PC-3 (cell line): ENCODE data around the gene BPIFB3. TPM values are rescaled to one million over a fixed set of nuclear protein-coding genes. Genes with fewer than 3 reads are reported as not detected.

Source experiments
- ATAC-seq: fragments of 200-7000 bp; cut with Tn5 transposase; 2 replicates; pipeline ENCODE4 v1.9.1; 2020; ENCODE audit warnings: mild to moderate bottlenecking, moderate library complexity
- BruUV-seq: library from RNA; stranded (reverse); fragments of 400-500 nt; replicated peaks from 2 replicates; lab custom pipeline; 2021; lab: Mats Ljungman, UMichigan
- CTCF ChIA-PET: fragments of 300-600 bp; sonication (Branson Sonifier 250); formaldehyde crosslinking; loops from one replicate; lab custom pipeline; 2022; ENCODE audit warnings: antibody characterized with exemption; lab: Charles Lee
- POLR2A ChIA-PET: fragments of 300-600 bp; sonication (Branson Sonifier 250); formaldehyde crosslinking; loops from one replicate; lab custom pipeline; 2022; ENCODE audit warnings: antibody characterized with exemption; ENCODE audit not compliant: unreplicated experiment; lab: Charles Lee
- DNase-seq: peaks from one replicate; pipeline ENCODE4 v3.0.0-alpha.2; 2015
- H2AFZ ChIP-seq: fragments of 300-600 bp; sonication (generic); 2 replicates; pipeline ENCODE4 v1.6.0; 2016; ENCODE audit warnings: antibody characterized with exemption, low read length
- H3F3A ChIP-seq: fragments of 300-600 bp; sonication (generic); one replicate; pipeline ENCODE4 v1.6.0; 2017; ENCODE audit warnings: antibody characterized with exemption, low read length, control low read depth, mild to moderate bottlenecking; ENCODE audit not compliant: unreplicated experiment
- H3K27ac ChIP-seq: fragments of 300-600 bp; sonication (generic); 2 replicates; pipeline ENCODE4 v1.5.1; 2016; ENCODE audit warnings: mild to moderate bottlenecking, low read length
- H3K27me3 ChIP-seq: fragments of 300-600 bp; sonication (generic); 2 replicates; pipeline ENCODE4 v1.6.1; 2016; ENCODE audit warnings: low read length, mixed read lengths
- H3K36me3 ChIP-seq: fragments of 300-600 bp; sonication (generic); 2 replicates; pipeline ENCODE4 v1.6.1; 2016; ENCODE audit warnings: low read depth, mixed run types, low read length, mixed read lengths
- H3K4me1 ChIP-seq: fragments of 300-600 bp; sonication (generic); 2 replicates; pipeline ENCODE4 v1.5.1; 2016; ENCODE audit warnings: low read length; ENCODE audit not compliant: insufficient read depth
- H3K4me2 ChIP-seq: fragments of 300-600 bp; sonication (generic); 2 replicates; pipeline ENCODE4 v1.6.0; 2016; ENCODE audit warnings: low read length
- H3K4me3 ChIP-seq: fragments of 300-600 bp; sonication (generic); 2 replicates; pipeline ENCODE4 v1.5.1; 2016; ENCODE audit warnings: mild to moderate bottlenecking, low read length, mixed read lengths
- H3K79me2 ChIP-seq: fragments of 300-600 bp; sonication (generic); 2 replicates; pipeline ENCODE4 v1.6.1; 2017; ENCODE audit warnings: low read length, mixed read lengths
- H3K9ac ChIP-seq: fragments of 300-600 bp; sonication (generic); 2 replicates; pipeline ENCODE4 v1.6.0; 2016; ENCODE audit warnings: mild to moderate bottlenecking, low read length
- H3K9me2 ChIP-seq: fragments of 300-600 bp; sonication (generic); replicated peaks from 2 replicates; pipeline ENCODE4 v1.6.1; 2016; ENCODE audit warnings: mixed run types, low read length, mixed read lengths
- H3K9me3 ChIP-seq: fragments of 300-600 bp; sonication (generic); 2 replicates; pipeline ENCODE4 v1.6.1; 2016; ENCODE audit warnings: low read length, mixed read lengths
- H4K20me1 ChIP-seq: fragments of 300-600 bp; sonication (generic); 2 replicates; pipeline ENCODE4 v1.6.1; 2016; ENCODE audit warnings: low read length, mixed read lengths
- EZH2 ChIP-seq: fragments of 300-600 bp; sonication (generic); IDR thresholded peaks from one replicate; pipeline ENCODE4 v1.6.1; 2017; ENCODE audit warnings: antibody characterized with exemption, mild to moderate bottlenecking, low read length; ENCODE audit not compliant: unreplicated experiment
- EZH2phosphoT487 ChIP-seq: fragments of 300-600 bp; sonication (generic); IDR thresholded peaks from 2 replicates; pipeline ENCODE4 v1.6.1; 2018; ENCODE audit warnings: mild to moderate bottlenecking, antibody characterized with exemption, low read length, borderline replicate concordance
- intact Hi-C: fragments of 100-400 bp; cut with micrococcal nuclease; formaldehyde crosslinking; loops from 2 replicates; pipeline ENCODE4 v1.9.0; 2023
- total RNA-seq: library from RNA; depleted of rRNA; stranded (reverse); fragments of >200 nt; gene quantifications from 2 replicates; pipeline ENCODE4 v1.2.3, GENCODE V29; 2014
- TF ChIP-seq, protein P1 (sequence below): fragments of 300-600 bp; sonication (generic); conservative IDR thresholded peaks from 2 replicates; pipeline ENCODE4 v1.5.1; 2017; ENCODE audit warnings: antibody characterized with exemption, low read depth, mild to moderate bottlenecking, low read length

The BPIFB3 gene
- total RNA-seq, 1 experiment from 2014 or later, result not detected

DNA sequence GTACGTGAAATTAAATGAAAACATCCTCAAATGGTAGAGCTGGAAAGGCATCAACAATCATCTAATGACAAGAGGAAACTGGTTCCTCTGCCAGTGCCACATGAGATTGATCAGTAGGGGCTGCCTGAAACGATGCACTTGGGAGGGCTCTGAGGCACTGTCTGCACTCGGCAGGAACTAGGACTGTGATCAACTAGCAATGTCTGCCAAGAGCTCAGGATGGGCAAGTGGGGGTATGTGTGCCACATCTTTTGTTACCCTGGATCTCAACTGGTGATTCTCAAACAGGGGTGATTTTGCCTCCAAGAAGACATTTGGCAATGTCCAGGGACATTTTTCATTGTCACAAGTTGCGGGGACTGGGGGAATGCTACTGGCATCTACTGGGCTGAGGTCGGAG is 20.3 kb upstream of the BPIFB3 start:
- Histone ChIP-seq H4K20me1 (no peaks in the 10 kb centered on the region), H3K9ac (no peak overlapping the region), H3F3A (no peaks in the 10 kb centered on the region), H3K27ac (no peak overlapping the region), H2AFZ (no peak overlapping the region), H3K27me3 (peaks cover 42% of the 10 kb centered on the region), H3K36me3 (no peaks in the 10 kb centered on the region), H3K79me2 (no peaks in the 10 kb centered on the region), H3K4me1 (no peaks in the 10 kb centered on the region), H3K4me3 (no peak overlapping the region), H3K9me3 (no peaks in the 10 kb centered on the region), H3K9me2 (no peaks in the 10 kb centered on the region), H3K4me2 (no peak overlapping the region)
- DNase-seq (no peak), ATAC-seq (no peak)
- ChIA-PET POLR2A (no interaction called here), CTCF (no interaction called here)
- BruUV-seq, result no TSS peak
- intact Hi-C loops, result no loop called here
- TF ChIP-seq, protein P1, sequence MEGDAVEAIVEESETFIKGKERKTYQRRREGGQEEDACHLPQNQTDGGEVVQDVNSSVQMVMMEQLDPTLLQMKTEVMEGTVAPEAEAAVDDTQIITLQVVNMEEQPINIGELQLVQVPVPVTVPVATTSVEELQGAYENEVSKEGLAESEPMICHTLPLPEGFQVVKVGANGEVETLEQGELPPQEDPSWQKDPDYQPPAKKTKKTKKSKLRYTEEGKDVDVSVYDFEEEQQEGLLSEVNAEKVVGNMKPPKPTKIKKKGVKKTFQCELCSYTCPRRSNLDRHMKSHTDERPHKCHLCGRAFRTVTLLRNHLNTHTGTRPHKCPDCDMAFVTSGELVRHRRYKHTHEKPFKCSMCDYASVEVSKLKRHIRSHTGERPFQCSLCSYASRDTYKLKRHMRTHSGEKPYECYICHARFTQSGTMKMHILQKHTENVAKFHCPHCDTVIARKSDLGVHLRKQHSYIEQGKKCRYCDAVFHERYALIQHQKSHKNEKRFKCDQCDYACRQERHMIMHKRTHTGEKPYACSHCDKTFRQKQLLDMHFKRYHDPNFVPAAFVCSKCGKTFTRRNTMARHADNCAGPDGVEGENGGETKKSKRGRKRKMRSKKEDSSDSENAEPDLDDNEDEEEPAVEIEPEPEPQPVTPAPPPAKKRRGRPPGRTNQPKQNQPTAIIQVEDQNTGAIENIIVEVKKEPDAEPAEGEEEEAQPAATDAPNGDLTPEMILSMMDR, result no peak
- no peak for TF ChIP-seq EZH2phosphoT487
- TF ChIP-seq EZH2, result no peak

DNA sequence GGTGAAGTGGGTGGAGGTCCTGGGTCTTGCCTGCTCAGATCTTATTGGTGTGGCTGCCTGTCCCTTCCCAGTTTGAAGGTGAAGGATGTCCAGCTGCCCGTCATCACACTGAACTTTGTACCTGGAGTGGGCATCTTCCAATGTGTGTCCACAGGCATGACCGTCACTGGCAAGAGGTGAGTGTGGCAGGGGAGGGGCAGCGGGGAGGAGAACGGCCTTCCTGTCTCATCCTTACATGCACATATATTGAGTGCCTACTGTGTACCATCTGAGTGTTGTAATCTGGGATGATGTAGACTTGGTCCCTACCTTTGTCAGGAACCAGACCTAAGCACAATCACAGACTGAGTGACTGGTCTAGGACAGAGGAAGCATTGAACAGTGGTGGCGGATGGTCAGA is 19.6 kb upstream of the BPIFB3 start:
- H3K79me2 ChIP-seq, result no peaks in the 10 kb centered on the region
- no peaks in the 10 kb centered on the region for H3F3A ChIP-seq
- H3K36me3 ChIP-seq, result no peaks in the 10 kb centered on the region
- no peak for DNase-seq
- no peak for ATAC-seq
- H3K9me2 ChIP-seq, result no peaks in the 10 kb centered on the region
- H3K9ac ChIP-seq, result no peak overlapping the region
- ChIA-PET CTCF (no interaction called here), POLR2A (no interaction called here)
- no peaks in the 10 kb centered on the region for H3K9me3 ChIP-seq
- H3K4me1 ChIP-seq, result no peaks in the 10 kb centered on the region
- H4K20me1 ChIP-seq, result no peaks in the 10 kb centered on the region
- TF ChIP-seq, protein P1, result no peak
- TF ChIP-seq EZH2phosphoT487 (no peak), EZH2 (no peak)
- peaks cover 39% of the 10 kb centered on the region for H3K27me3 ChIP-seq
- intact Hi-C loops, result no loop called here
- H3K27ac ChIP-seq, result no peak overlapping the region
- no peak overlapping the region for H2AFZ ChIP-seq
- H3K4me3 ChIP-seq, result no peak overlapping the region
- no TSS peak for BruUV-seq
- H3K4me2 ChIP-seq, result no peak overlapping the region

DNA sequence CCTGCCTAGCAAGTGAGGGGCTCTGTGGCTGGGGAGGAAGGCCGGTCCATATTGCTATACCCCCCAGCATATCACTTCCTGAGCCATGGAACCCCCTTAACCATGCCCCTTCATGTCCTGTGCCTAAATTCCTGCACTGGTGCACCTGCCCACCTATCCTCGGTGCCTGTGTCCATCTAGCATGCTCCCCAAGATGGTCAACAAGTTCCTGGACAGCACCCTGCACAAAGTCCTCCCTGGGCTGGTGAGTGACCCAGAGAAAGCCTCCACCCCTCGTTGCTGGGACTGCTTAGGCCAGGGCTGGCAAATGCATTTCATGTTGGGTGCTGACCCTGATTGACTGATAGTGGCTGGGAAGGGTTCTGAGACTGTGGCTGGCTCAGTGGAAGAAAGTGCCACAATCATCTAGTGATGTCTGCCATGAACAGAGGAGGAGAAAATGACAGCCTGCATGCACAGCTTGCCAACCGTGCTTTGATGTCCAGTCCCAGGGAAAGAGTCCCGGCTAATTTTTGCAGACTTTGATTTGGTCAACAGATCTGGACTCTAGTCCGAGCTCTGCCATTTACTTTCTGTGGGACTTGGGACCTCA is 18.7 kb upstream of the BPIFB3 start:
- no peaks in the 10 kb centered on the region for H3K36me3 ChIP-seq
- no peak overlapping the region for H2AFZ ChIP-seq
- H3K27me3 ChIP-seq, result peaks cover 33% of the 10 kb centered on the region
- no peaks in the 10 kb centered on the region for H4K20me1 ChIP-seq
- H3F3A ChIP-seq, result no peaks in the 10 kb centered on the region
- no peaks in the 10 kb centered on the region for H3K79me2 ChIP-seq
- no peak overlapping the region for H3K4me2 ChIP-seq
- no peaks in the 10 kb centered on the region for H3K9me3 ChIP-seq
- intact Hi-C loops, result no loop called here
- no TSS peak for BruUV-seq
- H3K4me3 ChIP-seq, result no peak overlapping the region
- ATAC-seq, result no peak
- H3K9me2 ChIP-seq, result no peaks in the 10 kb centered on the region
- H3K9ac ChIP-seq, result no peak overlapping the region
- ChIA-PET CTCF (no interaction called here), POLR2A (no interaction called here)
- H3K27ac ChIP-seq, result no peak overlapping the region
- TF ChIP-seq EZH2, result no peak
- no peak for TF ChIP-seq EZH2phosphoT487
- TF ChIP-seq, protein P1, result no peak
- no peak for DNase-seq
- H3K4me1 ChIP-seq, result no peaks in the 10 kb centered on the region
